ENCODE data around the gene ERCC6L.
"Not testable (repeated sequence)": the region's sequence is repeated elsewhere in the genome, so short reads cannot be mapped to it uniquely, and the experiment has no call there.

The ERCC6L gene

GRCh38 chrX:72176981-72177380, 61.8 kb downstream of the ERCC6L start:
- TF ChIP-seq CTCF (IDR thresholded peaks at IDR 0.05; ENCODE audit: low read depth, low read length, missing control alignments) = no peak
- H3K4me3 ChIP-seq (replicated peaks; ENCODE audit: low read depth, low read length) = no peak overlapping the region
- no peak for DNase-seq (ENCODE audit: extremely low read depth, low read depth)

- DNase-seq (ENCODE audit: extremely low read depth, low read depth); H3K4me3 ChIP-seq (replicated peaks; ENCODE audit: low read depth, low read length): not testable (repeated sequence)
Measured at GRCh38 chrX:72176289-72176688, 62.5 kb downstream of the ERCC6L start.

- DNase-seq (ENCODE audit: extremely low read depth, low read depth) = no peak
- TF ChIP-seq CTCF (IDR thresholded peaks at IDR 0.05; ENCODE audit: low read depth, low read length, missing control alignments) = no peak
- no peak overlapping the region for H3K4me3 ChIP-seq (replicated peaks; ENCODE audit: low read depth, low read length)
Measured at GRCh38 chrX:72169008-72169728, 69.7 kb downstream of the ERCC6L start.

- TF ChIP-seq CTCF (IDR thresholded peaks at IDR 0.05; ENCODE audit: low read depth, low read length, missing control alignments) = no peak
- DNase-seq (ENCODE audit: extremely low read depth, low read depth) = no peak
Measured at GRCh38 chrX:72165551-72165950, 73.3 kb downstream of the ERCC6L start.

GRCh38 chrX:72159769-72160168, 79.1 kb downstream of the ERCC6L start:
- no peak for TF ChIP-seq CTCF (IDR thresholded peaks at IDR 0.05; ENCODE audit: low read depth, low read length, missing control alignments)
- H3K4me3 ChIP-seq (replicated peaks; ENCODE audit: low read depth, low read length) = no peak overlapping the region
- DNase-seq (ENCODE audit: extremely low read depth, low read depth) = no peak

More at GRCh38 chrX:72165551-72165950, 73.3 kb downstream of the ERCC6L start:
- no peak overlapping the region for H3K4me3 ChIP-seq (replicated peaks; ENCODE audit: low read depth, low read length)

- no peak for TF ChIP-seq CTCF (IDR thresholded peaks at IDR 0.05; ENCODE audit: low read depth, low read length, missing control alignments)
- DNase-seq (ENCODE audit: extremely low read depth, low read depth) = no peak
- no peak overlapping the region for H3K4me3 ChIP-seq (replicated peaks; ENCODE audit: low read depth, low read length)
Measured at GRCh38 chrX:72158773-72159172, 80.1 kb downstream of the ERCC6L start.

Measured in HFF-Myc (cell line).